BE2C (cell line): ENCODE measurements around the gene UCN2.
"Not testable (repeated sequence)": the region's sequence is repeated elsewhere in the genome, so short reads cannot be mapped to it uniquely, and the experiment has no call there.

Experiments used
- DNase-seq: peaks from one replicate; pipeline ENCODE4 v3.0.0-alpha.2; 2020
- H3K27me3 ChIP-seq: fragments of 250-450 bp; sonication (Bioruptor Pico); 2 replicates; pipeline ENCODE4 v1.5.1; 2020; ENCODE audit warnings: mild to moderate bottlenecking
- H3K36me3 ChIP-seq: fragments of 250-450 bp; sonication (Bioruptor Pico); 2 replicates; pipeline ENCODE4 v1.5.1; 2020; ENCODE audit warnings: mild to moderate bottlenecking
- H3K4me1 ChIP-seq: fragments of 250-450 bp; sonication (Bioruptor Pico); 2 replicates; pipeline ENCODE4 v1.5.1; 2020
- H3K4me3 ChIP-seq: 2 replicates; pipeline ENCODE4 v1.5.1; 2011; ENCODE audit warnings: low read depth, low read length
- H3K9me3 ChIP-seq: fragments of 250-450 bp; sonication (Bioruptor Pico); 2 replicates; pipeline ENCODE4 v1.5.1; 2020
- CTCF ChIP-seq: IDR thresholded peaks from 2 replicates; pipeline ENCODE4 v1.5.1; 2012; ENCODE audit warnings: mild to moderate bottlenecking, low read depth, low read length

Gene UCN2

GRCh38 chr3:48555949-48556795 lies 7.4 kb downstream of the UCN2 start:
- no peaks in the 10 kb centered on the region for H3K27me3 ChIP-seq

DNA sequence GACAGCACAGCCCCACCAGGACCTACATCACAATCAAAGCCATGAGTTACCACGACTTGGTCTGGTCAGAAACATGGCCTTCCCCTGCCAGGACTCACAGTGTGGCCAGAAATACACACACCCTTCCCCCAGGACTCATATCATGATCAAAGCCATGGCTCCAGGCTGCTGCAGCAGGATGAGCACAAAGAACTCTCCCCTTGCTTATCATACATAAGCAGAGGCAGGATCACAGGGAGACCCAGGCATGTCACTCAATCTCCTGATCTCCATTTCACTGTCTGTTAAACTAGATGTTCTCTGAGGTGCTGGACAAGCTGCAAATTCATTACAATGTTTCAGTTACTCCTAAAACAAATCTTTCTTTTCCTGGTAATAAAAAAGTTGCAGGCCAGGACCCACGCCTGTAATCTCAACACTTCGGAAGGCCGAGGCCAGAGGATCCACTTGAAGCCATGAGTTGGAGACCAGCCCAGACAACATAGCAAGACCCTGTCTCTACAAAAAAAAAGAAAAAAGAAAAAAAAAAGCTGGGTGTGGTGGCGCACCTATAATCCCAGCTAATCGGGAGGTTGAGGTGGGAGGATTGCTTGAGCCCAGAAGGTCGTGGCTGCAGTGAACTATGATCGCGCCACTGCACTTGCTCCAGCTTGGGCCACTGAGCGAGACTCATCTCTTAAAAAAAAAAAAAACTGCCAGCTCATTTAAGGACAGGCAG lies 8.2 kb downstream of the UCN2 start:
- DNase-seq, result peak; percentile 42
- H3K4me3 ChIP-seq, result peak overlapping the region; percentile 59
- H3K4me1 ChIP-seq, result peaks cover 2% of the 10 kb centered on the region
- no peak for TF ChIP-seq CTCF
- no peaks in the 10 kb centered on the region for H3K36me3 ChIP-seq
- H3K9me3 ChIP-seq, result no peaks in the 10 kb centered on the region
- H3K27me3 ChIP-seq, result no peaks in the 10 kb centered on the region

More at GRCh38 chr3:48555949-48556795, 7.4 kb downstream of the UCN2 start:
- DNase-seq, result no peak
- no peak for TF ChIP-seq CTCF
- peaks cover 2% of the 10 kb centered on the region for H3K4me1 ChIP-seq
- peak overlapping the region; percentile 59 for H3K4me3 ChIP-seq
- no peaks in the 10 kb centered on the region for H3K9me3 ChIP-seq
- H3K36me3 ChIP-seq, result no peaks in the 10 kb centered on the region

DNA sequence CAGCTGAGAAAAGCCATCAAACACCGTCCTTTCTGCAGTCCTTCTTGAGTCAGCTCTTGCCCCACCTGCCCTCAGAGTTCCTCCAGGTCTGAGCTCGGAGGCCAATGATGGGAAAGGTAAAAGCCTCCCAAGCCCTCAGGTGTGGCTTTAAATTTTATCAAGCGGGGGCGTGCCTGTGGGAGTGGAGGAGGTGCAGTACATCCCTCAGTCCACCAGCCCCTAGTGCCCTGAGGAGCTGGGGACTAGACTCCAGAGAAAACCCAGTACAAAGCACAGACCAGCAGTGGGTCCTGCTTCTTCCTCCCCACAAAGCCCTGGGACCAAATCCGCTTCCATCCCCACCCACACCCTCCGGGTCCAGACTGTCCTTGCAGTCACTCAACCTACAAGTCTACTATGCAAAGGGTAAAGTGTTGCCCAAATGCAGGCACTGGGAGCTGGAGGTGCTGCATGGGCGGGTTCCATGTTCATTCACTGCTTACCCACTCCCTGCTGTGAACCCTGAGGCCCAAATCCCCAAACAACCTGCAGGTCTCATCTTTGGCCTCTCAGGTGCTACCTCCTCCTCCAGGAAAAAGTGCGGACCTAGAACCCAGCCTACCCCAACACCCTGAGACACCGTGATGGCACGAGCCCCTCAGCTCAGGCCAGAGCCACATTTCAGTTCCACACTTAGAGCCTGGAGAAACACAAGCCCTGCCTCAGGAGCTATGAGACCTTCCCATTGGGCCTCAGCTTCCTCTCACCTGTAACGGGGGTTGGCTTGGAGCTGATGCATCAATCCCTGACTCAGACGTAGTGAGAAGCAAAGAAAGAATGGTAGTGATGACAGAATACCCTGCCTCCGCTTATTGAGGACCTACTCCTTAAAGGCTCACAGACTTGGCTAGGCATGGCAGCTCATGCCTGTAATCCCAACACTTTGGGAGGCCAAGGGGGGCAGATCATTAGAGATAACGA lies 9.4 kb downstream of the UCN2 start:
- no peaks in the 10 kb centered on the region for H3K36me3 ChIP-seq
- TF ChIP-seq CTCF, result no peak
- H3K27me3 ChIP-seq, result no peaks in the 10 kb centered on the region
- H3K4me3 ChIP-seq, result no peak overlapping the region
- no peaks in the 10 kb centered on the region for H3K9me3 ChIP-seq
- peaks cover 2% of the 10 kb centered on the region for H3K4me1 ChIP-seq
- no peak for DNase-seq

- TF ChIP-seq CTCF, result no peak
- Histone ChIP-seq H3K36me3 (no peaks in the 10 kb centered on the region), H3K27me3 (no peaks in the 10 kb centered on the region), H3K9me3 (no peaks in the 10 kb centered on the region), H3K4me3 (no peak overlapping the region), H3K4me1 (peaks cover 2% of the 10 kb centered on the region; the same call in 1 of the 2 replicates)
- no peak for DNase-seq
These were observed 10.2 kb downstream of the UCN2 start for GRCh38 chr3:48553361-48553760.

DNA sequence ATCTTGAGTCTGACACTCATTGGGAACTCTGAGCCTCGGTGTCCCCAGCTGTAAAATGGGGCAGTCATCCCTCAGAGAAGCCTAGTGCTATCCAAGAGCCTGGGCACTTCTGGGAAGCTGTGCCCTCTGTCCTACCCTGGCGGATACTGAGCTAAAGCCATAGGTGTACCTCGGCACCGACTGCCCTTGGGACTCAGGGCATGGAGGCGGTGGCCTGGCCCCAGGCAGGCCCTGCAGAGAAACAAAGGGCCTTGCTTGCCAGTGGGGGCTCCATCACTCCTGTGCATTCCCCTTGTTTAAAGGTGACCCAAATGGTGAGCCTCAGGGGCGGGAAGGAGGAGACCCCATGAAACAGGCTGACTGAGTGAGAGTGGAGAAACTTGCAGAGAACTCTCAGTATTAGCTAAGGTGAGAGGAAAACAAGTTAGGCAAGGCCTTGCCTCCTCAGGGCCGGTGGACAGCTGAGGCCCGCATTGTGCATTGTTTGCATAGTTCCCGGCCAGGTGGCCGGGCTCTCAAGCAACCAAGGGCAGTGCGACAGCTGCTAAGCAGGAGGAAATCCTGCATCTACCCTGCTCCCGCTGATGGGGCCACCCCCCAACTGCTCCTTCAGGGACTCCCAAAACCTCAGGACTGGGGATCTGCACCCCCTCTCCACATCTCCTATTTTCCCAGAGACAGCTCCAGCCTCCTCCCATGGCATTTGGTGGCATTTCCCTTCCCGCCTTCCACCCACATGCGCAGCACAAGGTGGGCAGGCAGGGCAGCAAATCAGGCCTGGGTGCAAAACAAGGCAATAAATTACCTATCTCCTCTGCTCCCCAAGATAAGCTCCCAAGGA lies 11.2 kb downstream of the UCN2 start:
- no peak for TF ChIP-seq CTCF
- no peaks in the 10 kb centered on the region for H3K27me3 ChIP-seq
- H3K9me3 ChIP-seq, result no peaks in the 10 kb centered on the region
- peaks cover 2% of the 10 kb centered on the region; the same call in 1 of the 2 replicates for H3K4me1 ChIP-seq
- H3K36me3 ChIP-seq, result no peaks in the 10 kb centered on the region
- no peak overlapping the region for H3K4me3 ChIP-seq
- no peak for DNase-seq

DNA sequence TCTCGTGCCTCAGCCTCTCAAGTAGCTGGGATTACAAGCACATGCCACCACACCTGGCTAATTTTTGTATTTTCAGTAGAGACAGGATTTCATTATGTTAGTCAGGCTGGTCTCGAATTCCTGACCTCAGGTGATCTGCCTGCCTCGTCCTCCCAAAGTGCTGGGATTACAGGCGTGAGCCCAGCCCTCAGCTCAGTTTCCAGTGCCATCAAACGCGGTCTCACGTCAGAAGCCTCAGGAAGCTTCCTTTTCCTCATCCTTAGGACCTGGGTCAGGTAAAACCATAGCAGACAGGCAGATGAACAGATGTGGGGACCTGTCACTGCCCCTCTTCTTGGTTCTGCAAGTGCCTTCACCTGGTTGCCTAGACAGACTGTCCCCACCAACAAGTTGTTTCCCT lies 11.9 kb downstream of the UCN2 start:
- not testable (repeated sequence) for H3K36me3 ChIP-seq, H3K9me3 ChIP-seq, H3K27me3 ChIP-seq, DNase-seq, H3K4me1 ChIP-seq, H3K4me3 ChIP-seq
